HG03378 (cell line): ENCODE measurements around the gene CD34.

Experiments
- ATAC-seq: cut with Tn5 transposase; IDR thresholded peaks from one replicate; pipeline ENCODE4 v1.9.1; 2021; ENCODE audit warnings: mild to moderate bottlenecking, moderate library complexity; ENCODE audit not compliant: unreplicated experiment

Gene CD34

DNA sequence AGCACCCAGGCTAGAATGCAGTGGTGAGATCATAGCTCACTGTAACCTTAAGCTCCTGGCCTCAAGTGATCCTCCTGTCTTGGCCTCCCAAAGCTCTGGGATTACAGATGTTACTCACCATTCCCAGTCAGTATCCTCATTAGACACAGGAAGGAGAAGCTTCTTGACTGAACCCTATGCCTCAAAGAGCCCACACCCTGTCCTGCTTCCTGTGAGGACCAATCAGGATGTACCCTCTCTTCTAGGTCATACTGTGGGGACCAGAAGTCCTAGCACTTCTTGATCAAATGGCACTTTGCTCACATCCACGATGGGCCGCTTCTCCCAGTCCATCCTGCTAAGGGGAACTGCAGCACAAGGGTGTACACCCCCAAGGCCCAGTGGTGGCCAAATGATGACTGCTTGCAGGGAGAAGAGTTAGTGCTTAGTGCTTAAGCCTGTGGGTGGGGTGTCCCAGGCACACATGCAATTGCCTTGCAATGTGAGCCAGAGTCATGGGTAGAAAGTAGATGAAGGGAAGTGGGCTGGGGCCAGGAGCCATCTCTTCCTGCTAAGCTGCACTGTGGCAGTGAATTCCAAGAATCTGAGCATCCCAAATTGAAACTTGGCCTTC is 9.8 kb downstream of the CD34 start:
- no peak for ATAC-seq

DNA sequence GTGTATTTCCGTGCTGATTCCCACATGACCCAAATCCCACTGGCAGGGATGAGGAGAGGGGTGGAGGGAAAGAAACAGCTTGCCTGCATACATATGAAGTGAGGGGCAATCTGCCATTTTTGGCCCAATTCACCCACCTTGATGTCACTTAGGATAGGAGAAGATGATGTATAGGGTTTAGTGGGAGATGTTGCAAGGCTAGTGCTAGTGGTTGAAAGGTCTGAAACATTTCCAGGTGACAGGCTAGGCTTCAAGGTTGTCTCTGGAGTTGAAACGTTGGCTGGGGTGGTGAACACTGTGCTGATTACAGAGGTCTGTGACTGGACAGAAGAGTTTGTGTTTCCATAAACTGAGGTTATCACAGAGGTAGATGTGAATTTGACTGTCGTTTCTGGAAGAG is 12.1 kb downstream of the CD34 start:
- no peak for ATAC-seq

DNA sequence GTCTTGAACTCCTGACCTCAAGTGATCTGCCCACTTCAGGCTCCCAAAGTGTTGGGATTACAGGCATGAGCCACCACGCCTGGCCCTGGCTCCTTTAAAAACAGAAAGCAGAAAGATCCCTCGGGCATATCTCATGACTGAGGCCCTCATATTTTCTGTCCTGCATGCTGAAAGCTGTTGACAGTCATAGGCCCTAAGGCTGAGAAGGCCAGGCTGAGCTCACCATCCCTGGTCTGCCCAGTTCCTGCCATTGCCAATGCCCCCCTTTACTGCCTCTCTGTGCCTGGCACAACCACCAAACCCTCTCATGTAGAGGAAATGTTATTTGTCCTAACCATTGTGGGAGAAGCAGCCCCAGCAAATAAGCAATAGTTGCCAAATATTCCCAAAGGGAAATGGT is 12.7 kb downstream of the CD34 start:
- no peak for ATAC-seq

GRCh38 chr1:207897188-207897587 is 13.7 kb downstream of the CD34 start:
- ATAC-seq, result no peak

GRCh38 chr1:207896547-207896946 is 14.4 kb downstream of the CD34 start:
- ATAC-seq, result no peak

GRCh38 chr1:207894704-207895103 is 16.2 kb downstream of the CD34 start:
- ATAC-seq, result no peak

GRCh38 chr1:207893737-207894582 is 17.0 kb downstream of the CD34 start:
- no peak for ATAC-seq

DNA sequence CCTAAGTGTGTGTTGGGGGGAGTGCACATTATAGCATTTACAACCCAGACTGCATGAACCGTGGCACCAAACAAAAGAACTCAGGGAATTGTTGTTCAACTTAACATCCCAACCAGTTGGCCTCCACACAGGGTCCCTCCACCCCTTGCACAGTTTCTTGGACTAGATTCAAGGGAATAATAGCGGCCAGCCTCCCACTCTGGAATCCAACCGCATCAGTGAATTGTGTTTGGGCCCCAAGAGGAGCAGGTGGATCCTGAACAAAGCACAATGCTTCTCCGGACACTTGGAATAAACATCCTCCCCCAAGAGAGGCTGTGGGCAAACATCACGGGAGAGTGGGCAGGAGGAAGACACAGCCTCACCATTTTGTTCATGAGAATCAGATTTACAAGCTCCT is 18.2 kb downstream of the CD34 start:
- ATAC-seq, result no peak

DNA sequence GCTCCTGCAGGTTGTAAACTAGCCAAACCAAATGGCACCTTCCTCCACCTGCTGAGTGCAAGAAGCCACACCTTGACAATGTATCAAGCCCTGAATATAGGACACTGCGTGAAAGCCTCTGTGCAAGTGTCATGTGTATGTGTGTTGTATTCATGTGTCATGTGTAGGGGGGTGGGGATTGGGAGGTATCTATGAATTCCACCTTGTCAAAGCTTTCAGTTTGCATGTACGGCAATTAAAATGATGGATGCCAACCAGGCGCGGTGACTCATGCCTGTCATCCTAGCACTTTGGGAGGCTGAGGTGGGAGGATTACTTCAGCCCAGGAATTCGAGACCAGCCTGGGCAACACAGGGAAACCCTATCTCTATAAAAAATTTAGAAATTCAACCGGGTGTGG is 19.8 kb downstream of the CD34 start:
- no peak for ATAC-seq

- ATAC-seq, result no peak
Measured at GRCh38 chr1:207890136-207890738, 20.7 kb downstream of the CD34 start.

DNA sequence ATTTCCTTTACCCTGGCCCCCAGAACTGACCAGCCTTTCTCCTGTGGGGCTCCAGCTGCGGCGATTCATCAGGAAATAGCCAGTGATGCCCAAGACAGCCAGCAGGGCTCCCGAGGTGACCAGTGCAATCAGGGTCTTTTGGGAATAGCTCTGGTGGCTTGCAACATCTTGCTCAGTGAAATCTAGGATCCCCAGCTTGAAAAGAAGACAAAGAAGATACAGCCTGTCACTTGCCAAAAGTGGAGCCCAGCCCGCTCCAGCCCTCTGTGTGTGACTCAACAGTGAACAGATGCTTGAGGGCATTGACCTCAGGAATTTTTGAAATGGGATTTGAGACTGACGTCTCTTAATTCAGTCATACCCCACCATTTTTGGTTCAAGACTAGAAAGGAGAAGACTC is 22.3 kb downstream of the CD34 start:
- ATAC-seq, result no peak

DNA sequence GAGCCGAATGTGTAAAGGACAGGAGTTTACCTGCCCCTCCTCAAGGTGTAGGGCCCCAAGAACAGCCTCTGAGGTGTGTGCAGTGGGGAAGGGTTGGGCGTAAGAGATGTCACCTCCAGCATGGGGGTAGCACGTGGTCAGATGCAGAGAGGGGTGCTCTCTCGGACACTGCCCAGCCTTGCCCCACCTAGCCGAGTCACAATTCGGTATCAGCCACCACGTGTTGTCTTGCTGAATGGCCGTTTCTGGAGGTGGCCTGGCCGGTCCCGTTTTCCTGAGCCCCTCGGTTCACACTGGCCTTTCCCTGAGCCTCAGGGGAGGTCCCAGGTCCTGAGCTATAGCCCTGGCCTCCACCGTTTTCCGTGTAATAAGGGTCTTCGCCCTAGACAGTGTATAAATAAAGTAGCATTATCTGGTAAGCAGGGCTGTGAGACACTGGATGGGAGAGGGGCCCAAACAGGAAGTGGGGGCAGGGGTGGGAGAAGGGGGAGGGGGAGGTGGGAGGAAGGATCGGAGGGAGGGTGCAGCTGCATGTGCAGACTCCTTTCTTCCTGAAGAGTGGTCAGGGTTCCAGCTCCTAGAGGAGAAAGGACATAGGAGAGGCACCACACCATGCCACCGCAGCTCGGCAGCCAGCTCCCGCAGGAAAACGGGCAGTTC is 23.3 kb downstream of the CD34 start:
- ATAC-seq, result no peak

- no peak for ATAC-seq
Measured at GRCh38 chr1:207886227-207886626, 24.7 kb downstream of the CD34 start.

- no peak for ATAC-seq
Measured at GRCh38 chr1:207885129-207886032, 25.5 kb downstream of the CD34 start.

GRCh38 chr1:207884266-207885029 is 26.5 kb downstream of the CD34 start:
- no peak for ATAC-seq

DNA sequence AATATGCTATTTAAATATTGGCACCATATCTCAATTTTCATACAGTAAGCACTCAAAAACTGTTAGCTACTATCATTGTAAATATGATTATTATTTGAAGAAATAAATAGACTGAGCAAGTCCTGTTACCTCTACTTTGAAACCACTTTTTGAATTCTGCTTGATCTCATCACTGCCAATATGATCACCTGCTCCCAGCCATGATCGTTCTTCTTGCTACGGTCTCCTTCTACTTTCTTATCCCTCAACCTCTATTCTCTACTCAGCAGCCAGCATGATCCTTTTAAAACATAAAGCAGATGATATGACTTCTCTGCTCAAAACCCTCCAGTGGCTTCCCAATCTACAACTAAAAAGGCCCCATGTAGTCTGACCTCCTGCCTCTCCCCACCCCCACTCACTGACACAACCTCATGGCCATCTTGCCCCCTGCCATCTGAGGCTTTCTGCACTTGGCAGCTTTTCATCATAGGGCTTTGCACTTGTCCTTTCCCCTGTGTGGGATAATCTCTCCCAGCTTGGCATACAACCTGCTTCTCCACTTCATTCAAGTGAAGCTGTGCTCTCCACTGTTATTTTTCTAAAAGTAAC is 27.2 kb downstream of the CD34 start:
- ATAC-seq, result peak; percentile 11

- peak; percentile 48 for ATAC-seq
Measured at GRCh38 chr1:207883104-207883651, 27.7 kb downstream of the CD34 start.

DNA sequence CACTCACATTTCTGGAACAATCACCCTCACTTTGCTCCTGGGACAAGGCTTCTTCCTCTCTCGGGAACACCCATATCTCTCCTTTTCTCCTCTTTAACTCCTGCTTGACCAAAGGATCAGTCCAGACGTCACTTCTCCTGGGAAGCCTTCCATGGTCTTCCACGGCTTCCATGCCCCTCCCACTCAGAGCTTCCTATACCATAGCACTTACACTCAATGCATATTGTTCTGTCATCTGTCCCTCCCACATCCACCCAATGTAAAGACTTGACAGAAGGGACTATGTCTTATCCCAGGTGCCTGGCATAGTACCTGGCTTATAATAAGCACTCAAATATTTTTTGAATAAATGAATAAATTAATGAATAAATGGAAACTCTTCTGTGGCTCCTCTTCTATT is 28.2 kb downstream of the CD34 start:
- peak; percentile 12 for ATAC-seq

DNA sequence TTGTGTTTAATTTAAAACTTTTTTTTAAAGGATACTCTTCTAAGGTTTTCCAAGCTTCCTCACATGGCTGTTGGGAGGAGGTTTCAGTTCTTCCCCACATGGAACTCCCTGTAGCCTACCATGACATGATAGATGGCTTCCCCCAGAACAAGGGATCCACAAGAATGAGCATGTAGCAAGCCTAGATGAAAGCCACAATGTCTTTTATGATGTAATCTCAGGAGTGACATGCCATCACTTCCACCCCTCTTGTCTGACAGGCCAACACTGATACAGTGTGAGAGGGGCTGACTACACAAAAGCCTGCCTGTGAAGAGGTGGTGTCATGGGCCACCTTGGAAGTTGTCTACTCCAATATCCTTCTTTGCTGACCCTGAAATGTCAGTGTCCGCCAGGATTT is 32.0 kb downstream of the CD34 start:
- no peak for ATAC-seq
